Measurements from ENCODE around the gene CACNA2D3. TPM values are rescaled to one million over a fixed set of nuclear protein-coding genes. Genes with fewer than 3 reads are reported as not detected.

Gene CACNA2D3
- total RNA-seq, 1 donor from 2014 or later: 10.0 TPM

DNA sequence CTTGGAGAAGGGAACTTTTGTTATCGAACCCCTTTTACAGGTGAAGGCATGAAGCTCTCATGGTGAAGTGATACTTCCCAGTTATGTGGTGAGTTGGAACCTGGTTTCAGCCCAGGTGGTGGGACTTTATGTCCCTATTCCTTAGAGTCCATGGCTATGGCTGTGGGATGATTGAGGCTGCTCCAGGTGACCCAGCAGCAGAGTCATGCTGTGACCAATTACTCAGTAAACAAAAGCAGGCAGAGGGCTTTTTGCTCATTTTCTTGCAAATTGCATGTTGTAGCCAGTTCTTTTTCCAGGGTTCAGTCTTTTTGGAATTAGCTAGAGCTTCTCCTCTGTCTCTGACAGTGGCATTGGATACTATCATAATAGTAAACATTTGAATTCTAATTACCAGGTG, 70.7 kb downstream of the CACNA2D3 start:
- H3K36me3 Mint-ChIP-seq (ENCODE audit: unreplicated experiment): no peaks in the 10 kb centered on the region
- no peak for DNase-seq
- H3K27me3 Mint-ChIP-seq (ENCODE audit: unreplicated experiment): no peaks in the 10 kb centered on the region
- H3K27ac Mint-ChIP-seq (ENCODE audit: unreplicated experiment): no peak overlapping the region
- no peaks in the 10 kb centered on the region for H3K9me3 Mint-ChIP-seq (ENCODE audit: unreplicated experiment)
- TF ChIP-seq, protein P1, sequence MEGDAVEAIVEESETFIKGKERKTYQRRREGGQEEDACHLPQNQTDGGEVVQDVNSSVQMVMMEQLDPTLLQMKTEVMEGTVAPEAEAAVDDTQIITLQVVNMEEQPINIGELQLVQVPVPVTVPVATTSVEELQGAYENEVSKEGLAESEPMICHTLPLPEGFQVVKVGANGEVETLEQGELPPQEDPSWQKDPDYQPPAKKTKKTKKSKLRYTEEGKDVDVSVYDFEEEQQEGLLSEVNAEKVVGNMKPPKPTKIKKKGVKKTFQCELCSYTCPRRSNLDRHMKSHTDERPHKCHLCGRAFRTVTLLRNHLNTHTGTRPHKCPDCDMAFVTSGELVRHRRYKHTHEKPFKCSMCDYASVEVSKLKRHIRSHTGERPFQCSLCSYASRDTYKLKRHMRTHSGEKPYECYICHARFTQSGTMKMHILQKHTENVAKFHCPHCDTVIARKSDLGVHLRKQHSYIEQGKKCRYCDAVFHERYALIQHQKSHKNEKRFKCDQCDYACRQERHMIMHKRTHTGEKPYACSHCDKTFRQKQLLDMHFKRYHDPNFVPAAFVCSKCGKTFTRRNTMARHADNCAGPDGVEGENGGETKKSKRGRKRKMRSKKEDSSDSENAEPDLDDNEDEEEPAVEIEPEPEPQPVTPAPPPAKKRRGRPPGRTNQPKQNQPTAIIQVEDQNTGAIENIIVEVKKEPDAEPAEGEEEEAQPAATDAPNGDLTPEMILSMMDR (IDR thresholded peaks at IDR 0.05; ENCODE audit: partially characterized antibody, unreplicated experiment): no peak
- H3K4me3 Mint-ChIP-seq (ENCODE audit: unreplicated experiment): no peak overlapping the region
- H3K4me1 Mint-ChIP-seq (ENCODE audit: low read depth, unreplicated experiment): no peaks in the 10 kb centered on the region

DNA sequence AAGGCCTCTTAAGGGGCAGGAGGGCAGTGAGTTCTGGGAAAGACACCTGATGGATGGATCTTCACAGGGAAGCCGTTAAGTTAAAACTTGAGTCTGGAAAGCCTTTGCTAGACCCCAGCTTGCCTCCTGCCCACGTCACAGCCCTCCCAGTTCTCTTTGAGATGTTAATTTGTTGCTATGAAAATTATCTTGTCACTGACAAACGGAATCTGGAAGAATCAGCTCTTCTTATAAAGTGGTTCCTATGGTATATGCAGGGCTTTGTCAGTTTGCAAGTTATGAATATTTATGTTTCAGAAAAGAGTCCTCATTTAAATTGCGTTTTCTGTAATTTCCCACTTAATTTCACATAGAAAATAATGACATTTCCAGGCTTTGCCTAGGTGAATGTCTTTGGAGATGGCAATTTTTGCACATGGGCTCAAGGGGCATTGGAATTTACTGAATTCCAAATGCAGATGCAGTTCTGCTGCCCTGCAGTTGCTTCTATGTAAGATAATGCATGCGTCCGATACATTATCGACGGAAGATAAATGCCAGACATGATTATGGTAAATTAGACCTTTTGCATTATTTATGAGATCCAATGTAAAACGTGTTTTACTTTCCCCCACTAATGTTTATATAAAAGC, 74.1 kb downstream of the CACNA2D3 start:
- DNase-seq: no peak
- no peaks in the 10 kb centered on the region for H3K27me3 Mint-ChIP-seq (ENCODE audit: unreplicated experiment)
- no peaks in the 10 kb centered on the region for H3K36me3 Mint-ChIP-seq (ENCODE audit: unreplicated experiment)

DNA sequence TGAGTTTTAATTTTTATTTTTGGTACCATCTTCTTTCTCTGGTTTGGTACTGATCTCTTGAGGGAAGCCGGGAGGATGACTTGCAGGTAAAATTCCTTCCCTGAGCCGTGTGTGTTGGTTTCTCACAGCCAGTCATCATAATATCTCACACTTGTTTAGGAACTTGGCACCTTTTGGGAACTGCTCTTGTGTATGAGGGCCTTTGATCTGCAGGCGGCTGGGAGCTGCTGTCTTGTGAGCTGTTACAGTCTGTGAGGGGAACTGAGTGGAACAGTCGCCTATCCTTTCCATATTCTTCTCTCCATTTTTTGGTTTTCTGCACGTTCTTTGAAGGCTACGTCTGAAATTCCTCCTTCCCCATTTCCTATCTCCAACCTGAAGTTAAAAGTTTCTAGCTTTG, 75.2 kb downstream of the CACNA2D3 start:
- Mint-ChIP-seq H3K27me3 (ENCODE audit: unreplicated experiment) (no peaks in the 10 kb centered on the region), H3K4me3 (ENCODE audit: unreplicated experiment) (no peak overlapping the region), H3K36me3 (ENCODE audit: unreplicated experiment) (no peaks in the 10 kb centered on the region), H3K27ac (ENCODE audit: unreplicated experiment) (no peak overlapping the region), H3K9me3 (ENCODE audit: unreplicated experiment) (no peaks in the 10 kb centered on the region), H3K4me1 (ENCODE audit: low read depth, unreplicated experiment) (peaks cover 6% of the 10 kb centered on the region)
- TF ChIP-seq, protein P1 (IDR thresholded peaks at IDR 0.05; ENCODE audit: partially characterized antibody, unreplicated experiment): no peak
- no peak for DNase-seq

More for the DNA sequence above, 74.1 kb downstream of the CACNA2D3 start:
- Mint-ChIP-seq H3K9me3 (ENCODE audit: unreplicated experiment) (no peaks in the 10 kb centered on the region), H3K4me3 (ENCODE audit: unreplicated experiment) (no peak overlapping the region), H3K27ac (ENCODE audit: unreplicated experiment) (no peak overlapping the region), H3K4me1 (ENCODE audit: low read depth, unreplicated experiment) (peaks cover 3% of the 10 kb centered on the region)
- TF ChIP-seq, protein P1 (IDR thresholded peaks at IDR 0.05; ENCODE audit: partially characterized antibody, unreplicated experiment): no peak

DNA sequence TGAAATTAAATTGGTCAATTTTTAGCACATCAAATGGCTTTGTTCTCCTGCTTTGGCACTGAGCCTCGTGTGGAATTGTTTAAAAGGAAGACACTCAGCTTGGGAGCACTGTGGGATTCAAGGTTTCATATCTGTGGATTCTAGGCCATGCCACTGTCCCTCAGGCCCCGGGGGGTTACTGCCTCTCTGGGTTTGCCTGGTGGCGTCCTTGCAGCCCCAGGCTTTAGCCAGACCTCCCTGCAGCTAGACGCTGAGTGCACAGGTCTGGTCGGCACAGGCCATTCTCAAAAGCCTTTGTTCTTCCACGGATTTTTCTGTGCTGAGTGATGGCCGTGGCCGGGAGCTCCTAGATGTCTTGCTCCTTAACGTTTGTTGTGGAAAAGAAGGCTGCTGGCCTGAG, 76.2 kb downstream of the CACNA2D3 start:
- Mint-ChIP-seq H3K36me3 (ENCODE audit: unreplicated experiment) (no peaks in the 10 kb centered on the region), H3K4me1 (ENCODE audit: low read depth, unreplicated experiment) (peaks cover 6% of the 10 kb centered on the region), H3K27me3 (ENCODE audit: unreplicated experiment) (no peaks in the 10 kb centered on the region), H3K9me3 (ENCODE audit: unreplicated experiment) (no peaks in the 10 kb centered on the region), H3K4me3 (ENCODE audit: unreplicated experiment) (no peak overlapping the region), H3K27ac (ENCODE audit: unreplicated experiment) (no peak overlapping the region)
- DNase-seq: peak; percentile 33
- TF ChIP-seq, protein P1 (IDR thresholded peaks at IDR 0.05; ENCODE audit: partially characterized antibody, unreplicated experiment): no peak

DNA sequence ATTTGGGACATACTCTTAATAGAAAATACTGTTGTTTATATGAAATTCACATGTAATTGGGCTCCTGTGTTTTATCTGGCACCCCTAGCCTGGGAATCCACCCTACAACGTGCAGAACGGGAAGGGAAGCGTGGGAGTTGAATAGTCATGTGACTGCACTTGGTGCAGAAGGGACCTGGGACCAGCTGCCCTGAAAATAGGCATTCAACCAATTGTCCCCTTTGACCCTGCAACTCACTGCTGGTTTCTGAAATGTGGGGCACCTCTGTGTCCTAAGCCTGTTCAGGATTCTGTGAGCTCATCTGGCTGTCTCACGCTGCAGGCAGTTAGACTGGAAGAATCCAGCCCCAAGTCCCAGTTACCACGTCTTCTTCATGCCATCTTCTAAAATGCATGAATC, 79.7 kb downstream of the CACNA2D3 start:
- H3K9me3 Mint-ChIP-seq (ENCODE audit: unreplicated experiment): peaks cover 1% of the 10 kb centered on the region
- peaks cover 6% of the 10 kb centered on the region for H3K4me1 Mint-ChIP-seq (ENCODE audit: low read depth, unreplicated experiment)
- DNase-seq: no peak
- TF ChIP-seq, protein P1 (IDR thresholded peaks at IDR 0.05; ENCODE audit: partially characterized antibody, unreplicated experiment): no peak
- H3K36me3 Mint-ChIP-seq (ENCODE audit: unreplicated experiment): no peaks in the 10 kb centered on the region
- H3K4me3 Mint-ChIP-seq (ENCODE audit: unreplicated experiment): no peak overlapping the region
- H3K27me3 Mint-ChIP-seq (ENCODE audit: unreplicated experiment): no peaks in the 10 kb centered on the region
- H3K27ac Mint-ChIP-seq (ENCODE audit: unreplicated experiment): no peak overlapping the region
